SK-N-SH (cell line): Measurements from ENCODE around the gene ARHGAP42. TPM values are rescaled to one million over a fixed set of nuclear protein-coding genes. Genes with fewer than 3 reads are reported as not detected.

Experiments
- CTCF ChIA-PET: fragments of 300-600, 350-600 bp; formaldehyde crosslinking; extraction: SDS; loops from one replicate; lab custom pipeline; 2021; lab: Yijun Ruan, JAX
- POLR2A ChIA-PET: fragments of 350-600 bp; sonication (Branson Sonifier 250); formaldehyde crosslinking; extraction: SDS; loops from one replicate; lab custom pipeline; 2020; ENCODE audit warnings: antibody characterized with exemption, inconsistent platforms; lab: Yijun Ruan, JAX
- DNase-seq: peaks from one replicate; pipeline ENCODE4 v3.0.0; 2012
- H2AFZ ChIP-seq: fragments of 200-600 bp; sonication (generic); 2 replicates; pipeline ENCODE4 v1.8.1; 2016; ENCODE audit warnings: antibody characterized with exemption, mild to moderate bottlenecking, low read depth
- H3F3A ChIP-seq: fragments of 200-600 bp; sonication (generic); replicated peaks from 2 replicates; pipeline ENCODE3; 2016; ENCODE audit warnings: antibody characterized with exemption, mild to moderate bottlenecking; ENCODE audit not compliant: insufficient read depth
- H3K27ac ChIP-seq, 2 experiments: fragments of 200-500 bp in 1 of 2; fragments of 200-600 bp in 1 of 2; sonication (Bioruptor generic) in 1 of 2; sonication (generic), shearing (Covaris generic) in 1 of 2; 2 replicates each; pipeline versions ENCODE4 v1.5.1 to v1.6.1; 2014 to 2016; ENCODE audit warnings: low read depth in 2 of 2, inconsistent platforms in 1 of 2, low read length in 1 of 2, mild to moderate bottlenecking in 1 of 2, mixed read lengths in 1 of 2
- H3K27me3 ChIP-seq: fragments of 200-600 bp; sonication (generic), shearing (Covaris generic); 2 replicates; pipeline ENCODE4 v1.6.1; 2016; ENCODE audit warnings: mixed run types; ENCODE audit not compliant: insufficient read depth
- H3K36me3 ChIP-seq, 2 experiments: fragments of 200-500 bp in 1 of 2; fragments of 200-600 bp in 1 of 2; sonication (Bioruptor generic) in 1 of 2; sonication (generic) in 1 of 2; replicated peaks in 1 of 2; 2 replicates each; pipeline versions ENCODE3 to v1.5.1; 2014 to 2016; ENCODE audit warnings: low read length in 1 of 2, mild to moderate bottlenecking in 1 of 2; ENCODE audit not compliant: insufficient read depth in 2 of 2, control insufficient read depth in 1 of 2
- H3K4me1 ChIP-seq, 2 experiments: fragments of 200-500 bp in 1 of 2; fragments of 200-600 bp in 1 of 2; sonication (Bioruptor generic) in 1 of 2; sonication (generic), shearing (Covaris generic) in 1 of 2; 2 replicates each; pipeline versions ENCODE4 v1.5.1 to v1.6.1; 2014 to 2016; ENCODE audit warnings: low read depth in 1 of 2, low read length in 1 of 2, mixed run types in 1 of 2; ENCODE audit not compliant: insufficient read depth in 2 of 2, control insufficient read depth in 1 of 2
- H3K4me2 ChIP-seq: fragments of 200-600 bp; sonication (generic), shearing (Covaris generic); 2 replicates; pipeline ENCODE4 v1.6.1; 2017; ENCODE audit warnings: mixed run types
- H3K4me3 ChIP-seq, 2 experiments: fragments of 200-500 bp in 1 of 2; fragments of 200-600 bp in 1 of 2; sonication (Bioruptor generic) in 1 of 2; sonication (generic), shearing (Covaris generic) in 1 of 2; 2 replicates each; pipeline versions ENCODE4 v1.5.1 to v1.8.1; 2014 to 2016; ENCODE audit warnings: low read depth in 2 of 2, inconsistent platforms in 1 of 2, low read length in 1 of 2, mild to moderate bottlenecking in 1 of 2, mixed read lengths in 1 of 2, moderate library complexity in 1 of 2
- H3K79me2 ChIP-seq: fragments of 200-600 bp; sonication (generic); 2 replicates; pipeline ENCODE4 v1.8.1; 2017; ENCODE audit warnings: mild to moderate bottlenecking; ENCODE audit not compliant: insufficient read depth
- H3K9ac ChIP-seq: fragments of 200-600 bp; sonication (generic); 2 replicates; pipeline ENCODE4 v1.6.1; 2017; ENCODE audit warnings: mixed run types
- H3K9me2 ChIP-seq: fragments of 200-600 bp; sonication (generic); 2 replicates; pipeline ENCODE4 v1.6.1; 2017; ENCODE audit warnings: mixed run types
- H3K9me3 ChIP-seq: fragments of 200-600 bp; sonication (generic); 2 replicates; pipeline ENCODE4 v1.6.1; 2017; ENCODE audit warnings: mixed run types, mild to moderate bottlenecking, moderate library complexity
- H4K20me1 ChIP-seq: fragments of 200-600 bp; sonication (generic); 2 replicates; pipeline ENCODE4 v1.6.1; 2017; ENCODE audit warnings: mild to moderate bottlenecking, mixed run types; ENCODE audit not compliant: insufficient read depth
- ELF1 ChIP-seq: IDR thresholded peaks from 2 replicates; pipeline ENCODE4 v1.4.0; 2012
- EP300 ChIP-seq, 2 experiments: IDR thresholded peaks; 2 replicates each; pipeline versions ENCODE4 v1.4.0 to v1.6.1; 2012; ENCODE audit warnings: borderline replicate concordance in 1 of 2, low read depth in 1 of 2, low read length in 1 of 2
- FOXJ3 ChIP-seq: sonication (generic); formaldehyde crosslinking; IDR thresholded peaks from 2 replicates; pipeline ENCODE4 v1.5.1; 2020; ENCODE audit warnings: mild to moderate bottlenecking, missing genetic modification reagents
- FOXM1 ChIP-seq: IDR thresholded peaks from 2 replicates; pipeline ENCODE4 v1.4.0; 2012; ENCODE audit warnings: low read depth, mild to moderate bottlenecking
- IRF3 ChIP-seq: fragments of 150-350 bp; IDR thresholded peaks from 2 replicates; pipeline ENCODE4 v1.6.1; 2016; ENCODE audit warnings: mild to moderate bottlenecking, low read depth, low read length
- JUND ChIP-seq: IDR thresholded peaks from 2 replicates; pipeline ENCODE4 v1.4.0; 2012
- MEF2A ChIP-seq: IDR thresholded peaks from 2 replicates; pipeline ENCODE4 v1.4.0; 2012; ENCODE audit warnings: low read depth, borderline replicate concordance
- MXI1 ChIP-seq: IDR thresholded peaks from 2 replicates; pipeline ENCODE4 v1.6.1; 2012; ENCODE audit warnings: mild to moderate bottlenecking, low read depth, low read length, improper control_type of control experiment
- NFIC ChIP-seq: IDR thresholded peaks from 2 replicates; pipeline ENCODE4 v1.4.0; 2012; ENCODE audit warnings: borderline replicate concordance
- NRF1 ChIP-seq: IDR thresholded peaks from 2 replicates; pipeline ENCODE4 v1.6.1; 2012; ENCODE audit warnings: low read depth, mild to moderate bottlenecking, low read length
- PBX3 ChIP-seq: IDR thresholded peaks from 2 replicates; pipeline ENCODE4; 2012
- POLR2AphosphoS5 ChIP-seq: IDR thresholded peaks from 2 replicates; pipeline ENCODE4 v1.6.1; 2012; ENCODE audit warnings: low read depth, low read length
- RAD21 ChIP-seq: IDR thresholded peaks from 2 replicates; pipeline ENCODE4 v1.6.1; 2012; ENCODE audit warnings: mild to moderate bottlenecking, low read length
- REST ChIP-seq: IDR thresholded peaks from 2 replicates; pipeline ENCODE4 v1.6.1; 2012; ENCODE audit warnings: mild to moderate bottlenecking, low read depth, low read length, moderate library complexity
- SIN3A ChIP-seq: IDR thresholded peaks from 2 replicates; pipeline ENCODE4 v1.6.1; 2012; ENCODE audit warnings: low read depth, mild to moderate bottlenecking, low read length, moderate library complexity, borderline replicate concordance
- SMC3 ChIP-seq: IDR thresholded peaks from 2 replicates; pipeline ENCODE4 v1.6.1; 2012; ENCODE audit warnings: low read depth, low read length, improper control_type of control experiment
- YY1 ChIP-seq: IDR thresholded peaks from 2 replicates; pipeline ENCODE4 v1.4.0; 2012; ENCODE audit warnings: low read depth, mild to moderate bottlenecking
- WGBS: methylation state at CpG from one replicate; pipeline ENCODE4 v1.1.6; 2017; ENCODE audit warnings: low lambda C conversion rate; 5-methylcytosine and 5-hydroxymethylcytosine counted together
- polyA plus RNA-seq, 3 experiments: library from polyadenylated mRNA; depleted of rRNA; stranded (reverse); fragments of >200 nt; gene quantifications; 2 replicates each; pipeline ENCODE4 v1.2.3, GENCODE V29; 2012

ARHGAP42 gene
- polyA plus RNA-seq, 1 of the 3 experiments (the other 2 are of a cell fraction) = 0.02 TPM

GRCh38 chr11:100815787-100816330 is 128.8 kb downstream of the ARHGAP42 start:
- Histone ChIP-seq H4K20me1 (no peaks in the 10 kb centered on the region), H3K9me2 (no peaks in the 10 kb centered on the region), H3F3A (no peaks in the 10 kb centered on the region), H3K9me3 (no peaks in the 10 kb centered on the region), H2AFZ (no peak overlapping the region), H3K4me1 (no peaks in the 10 kb centered on the region; a peak in 1 of 4 replicates), H3K9ac (no peak overlapping the region), H3K4me3 (no peak overlapping the region), H3K27me3 (0 out of 2 replicates have a peak, but pooled peaks cover 3% of the 10 kb centered on the region), H3K4me2 (no peak overlapping the region), H3K27ac (no peak overlapping the region), H3K36me3 (no peaks in the 10 kb centered on the region), H3K79me2 (no peaks in the 10 kb centered on the region)
- CTCF ChIA-PET = no interaction called here
- no peak for DNase-seq
- TF ChIP-seq RAD21 (no peak), FOXJ3 (CRISPR knock-in tag) (no peak), ELF1 (no peak), YY1 (no peak), JUND (no peak), SMC3 (no peak), POLR2AphosphoS5 (no peak), IRF3 (no peak), MXI1 (no peak), EP300 (IDR thresholded peaks at IDR 0.05; ENCODE audit: borderline replicate concordance in 1 of 2, low read depth in 1 of 2, low read length in 1 of 2) (no peak), REST (no peak), NRF1 (no peak), MEF2A (no peak), SIN3A (no peak), FOXM1 (no peak), NFIC (no peak), PBX3 (no peak)
- POLR2A ChIA-PET = no interaction called here
- 59% methylated on average over 1 of the region's 1 CpG for WGBS
